ENCODE data around the gene FBXL14. TPM values are rescaled to one million over a fixed set of nuclear protein-coding genes. Genes with fewer than 3 reads are reported as not detected.

The FBXL14 gene
- total RNA-seq, 4 donors from 2014 or later, result 12.0 to 22.6 (median 16.0) TPM

GRCh38 chr12:1588575-1588947 is 5.8 kb downstream of the FBXL14 start:
- Histone ChIP-seq H3K27ac (replicated peaks in 1 of 4) (peak overlapping the region; percentile 35 to 71 (median 54)), H3K9me3 (no peaks in the 10 kb centered on the region), H3K36me3 (peaks cover 0 to 4% (median 0%) of the 10 kb centered on the region in 4 donors), H3K4me1 (peaks cover 53 to 92% (median 88%) of the 10 kb centered on the region in 4 donors), H3K27me3 (no peaks in the 10 kb centered on the region), H3K4me3 (no peak overlapping the region)
- no peak for DNase-seq (ENCODE audit: extremely low spot score)
- 77% methylated on average over 3 of the region's 3 CpGs for WGBS
- intact Hi-C loops (cut with DNase I), result loop anchor here (10.0 kb wide), 1 partner anchor 594 kb away; the partner anchor contains the start of gene ERC1
- TF ChIP-seq EP300 (IDR thresholded peaks at IDR 0.05), result no peak
- no peak for TF ChIP-seq CTCF (IDR thresholded peaks at IDR 0.05)
- TF ChIP-seq POLR2AphosphoS5 (IDR thresholded peaks at IDR 0.05), result no peak
- TF ChIP-seq POLR2A (IDR thresholded peaks at IDR 0.05; ENCODE audit: low read depth), result no peak

GRCh38 chr12:1587927-1588574 is 6.3 kb downstream of the FBXL14 start:
- no peak overlapping the region for H3K4me3 ChIP-seq
- no peaks in the 10 kb centered on the region for H3K27me3 ChIP-seq
- no peak for DNase-seq (ENCODE audit: extremely low spot score)
- H3K4me1 ChIP-seq, result peaks cover 50 to 92% (median 88%) of the 10 kb centered on the region in 4 donors
- intact Hi-C loops (cut with DNase I), result loop anchor here (10.0 kb wide), 1 partner anchor 593 kb away; the partner anchor contains the start of gene ERC1
- TF ChIP-seq POLR2AphosphoS5 (IDR thresholded peaks at IDR 0.05) (no peak), POLR2A (IDR thresholded peaks at IDR 0.05; ENCODE audit: low read depth) (no peak), EP300 (IDR thresholded peaks at IDR 0.05) (no peak), CTCF (IDR thresholded peaks at IDR 0.05) (no peak)
- peaks cover 0 to 4% (median 0%) of the 10 kb centered on the region in 4 donors for H3K36me3 ChIP-seq
- H3K9me3 ChIP-seq, result no peaks in the 10 kb centered on the region
- 25% methylated on average over 5 of the region's 5 CpGs for WGBS
- H3K27ac ChIP-seq (replicated peaks in 1 of 4), result peak overlapping the region; percentile 35 to 71 (median 54)

GRCh38 chr12:1584326-1584725 is 10.1 kb downstream of the FBXL14 start:
- Histone ChIP-seq H3K36me3 (peaks cover 0 to 4% (median 0%) of the 10 kb centered on the region in 4 donors), H3K4me1 (peaks cover 15 to 73% (median 70%) of the 10 kb centered on the region in 4 donors), H3K9me3 (no peaks in the 10 kb centered on the region), H3K4me3 (no peak overlapping the region), H3K27me3 (no peaks in the 10 kb centered on the region), H3K27ac (replicated peaks in 1 of 4) (no peak overlapping the region)
- 92% methylated on average over 4 of the region's 4 CpGs for WGBS
- no peak for DNase-seq (ENCODE audit: extremely low spot score)
- intact Hi-C loops (cut with DNase I), result loop anchor here (10.0 kb wide), 1 partner anchor 590 kb away; the partner anchor contains the start of gene ERC1
- no peak for TF ChIP-seq POLR2AphosphoS5 (IDR thresholded peaks at IDR 0.05)

- H3K4me1 ChIP-seq, result peaks cover 14 to 67% (median 65%) of the 10 kb centered on the region in 4 donors
- intact Hi-C loops (cut with DNase I), result loop anchor here (2.0 to 10.0 kb wide), 2 partner anchors 465 to 589 kb away; partner anchors contain the start of gene ERC1
- H3K4me3 ChIP-seq, result peak overlapping the region; percentile 26 to 41 (median 30)
- WGBS, result 2% methylated on average over 6 of the region's 6 CpGs
- H3K27me3 ChIP-seq, result no peaks in the 10 kb centered on the region
- no peaks in the 10 kb centered on the region for H3K9me3 ChIP-seq
- H3K27ac ChIP-seq (replicated peaks in 1 of 4), result no peak overlapping the region
- DNase-seq (ENCODE audit: extremely low spot score), result no peak
- peaks cover 0 to 4% (median 0%) of the 10 kb centered on the region in 4 donors for H3K36me3 ChIP-seq
- peak in 1 of 2 donors; percentile 39 for TF ChIP-seq POLR2AphosphoS5 (IDR thresholded peaks at IDR 0.05)
- TF ChIP-seq CTCF (IDR thresholded peaks at IDR 0.05), result peak; percentile 87 to 91 (median 88)
- TF ChIP-seq EP300 (IDR thresholded peaks at IDR 0.05), result no peak
- no peak for TF ChIP-seq POLR2A (IDR thresholded peaks at IDR 0.05; ENCODE audit: low read depth)
These were observed 10.8 kb downstream of the FBXL14 start for GRCh38 chr12:1583421-1584078.

- H3K4me3 ChIP-seq, result no peak overlapping the region
- WGBS, result 89% methylated on average over 4 of the region's 4 CpGs
- no peaks in the 10 kb centered on the region for H3K27me3 ChIP-seq
- TF ChIP-seq POLR2AphosphoS5 (IDR thresholded peaks at IDR 0.05), result no peak
- H3K4me1 ChIP-seq, result peaks cover 5 to 59% (median 57%) of the 10 kb centered on the region in 4 donors
- no peak overlapping the region for H3K27ac ChIP-seq (replicated peaks in 1 of 4)
- peaks cover 0 to 4% (median 0%) of the 10 kb centered on the region in 4 donors for H3K36me3 ChIP-seq
- H3K9me3 ChIP-seq, result no peaks in the 10 kb centered on the region
- intact Hi-C loops (cut with DNase I), result loop anchor here (2.0 to 10.0 kb wide), 2 partner anchors 464 to 588 kb away; partner anchors contain the start of gene ERC1
- no peak for DNase-seq (ENCODE audit: extremely low spot score)
These were observed 11.7 kb downstream of the FBXL14 start for GRCh38 chr12:1582709-1583050.

Data from esophagus muscularis mucosa (tissue), 4 donors.